ENCODE data around the gene RBM12.

The RBM12 gene

DNA sequence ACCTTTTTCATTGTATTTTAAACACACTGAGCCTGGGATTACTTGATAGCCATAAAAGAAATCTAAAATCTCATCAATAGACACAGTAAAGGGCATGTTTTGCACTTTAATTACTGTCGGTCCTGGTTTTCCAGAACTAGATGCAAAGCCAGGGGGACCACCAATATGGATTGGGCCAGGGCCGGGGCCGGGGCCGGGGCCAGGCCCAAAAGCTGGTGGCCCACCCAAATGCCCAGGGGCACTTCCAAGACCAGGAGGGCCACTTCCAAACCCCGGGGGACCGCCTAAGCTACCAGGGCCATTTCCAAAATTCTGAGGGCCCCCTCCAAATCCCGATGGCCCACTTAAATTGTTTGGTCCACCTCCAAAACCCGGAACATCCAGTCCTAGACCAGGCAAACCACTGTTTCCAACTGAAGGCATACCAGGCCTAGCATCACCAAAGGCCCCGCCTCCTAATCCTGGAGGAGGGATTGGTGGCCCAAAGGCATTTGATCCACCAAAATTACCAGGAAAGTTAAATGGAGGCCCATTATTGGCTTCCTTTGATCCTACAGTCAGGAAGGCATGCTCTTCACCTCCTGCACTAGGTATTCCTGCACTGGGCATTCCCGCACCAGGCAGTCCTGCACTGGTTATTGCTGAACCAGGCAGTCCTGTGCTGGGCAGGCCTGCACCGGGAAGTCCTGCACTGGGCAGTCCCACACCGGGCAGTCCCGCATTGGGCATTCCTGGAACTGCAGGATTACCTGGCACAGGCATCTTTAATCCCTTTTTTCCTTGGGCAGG, 11.9 kb downstream of the RBM12 start:
- DNase-seq = no peak

DNA sequence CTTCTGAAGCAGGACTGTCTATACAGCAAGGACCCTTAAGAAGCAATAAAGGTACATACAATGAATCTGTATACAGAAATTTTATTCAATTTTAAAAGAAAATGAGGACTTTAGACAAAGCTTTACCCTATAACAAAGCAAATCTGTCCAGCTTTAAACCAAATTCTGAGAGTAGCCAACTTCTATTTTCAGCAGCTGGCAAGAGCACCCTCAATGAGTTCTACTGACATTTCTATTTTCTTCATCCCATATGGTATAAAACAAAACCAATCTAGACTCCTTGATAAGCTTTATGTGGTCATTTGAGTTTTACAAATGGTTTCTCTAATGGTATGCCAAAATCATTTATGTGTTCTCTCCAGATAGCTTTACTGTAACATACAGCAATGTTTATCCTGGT, 12.7 kb downstream of the RBM12 start:
- no peak for DNase-seq

DNA sequence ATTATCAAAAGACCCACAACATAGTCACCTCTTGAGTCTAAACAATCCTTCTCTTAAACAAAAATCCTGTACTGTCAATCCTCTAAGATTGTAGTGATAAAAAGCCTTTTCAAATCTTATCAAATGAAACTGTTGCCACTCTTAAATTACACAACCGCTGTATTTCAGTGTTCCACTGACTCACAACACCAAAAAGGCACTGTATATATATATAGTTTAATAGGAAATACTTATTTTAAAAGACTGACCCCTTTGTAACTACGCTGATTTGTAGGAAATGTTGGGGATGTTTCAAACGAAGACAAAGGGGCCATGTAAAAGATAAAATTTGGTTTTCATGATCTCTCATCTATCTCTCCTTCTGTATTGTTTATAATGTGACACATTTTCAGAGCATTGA, 14.1 kb downstream of the RBM12 start:
- DNase-seq = no peak

- DNase-seq = no peak
Observed at GRCh38 chr20:35648836-35649235, 15.9 kb downstream of the RBM12 start.

- no peak for DNase-seq
Observed at GRCh38 chr20:35644806-35645205, 19.9 kb downstream of the RBM12 start.

DNA sequence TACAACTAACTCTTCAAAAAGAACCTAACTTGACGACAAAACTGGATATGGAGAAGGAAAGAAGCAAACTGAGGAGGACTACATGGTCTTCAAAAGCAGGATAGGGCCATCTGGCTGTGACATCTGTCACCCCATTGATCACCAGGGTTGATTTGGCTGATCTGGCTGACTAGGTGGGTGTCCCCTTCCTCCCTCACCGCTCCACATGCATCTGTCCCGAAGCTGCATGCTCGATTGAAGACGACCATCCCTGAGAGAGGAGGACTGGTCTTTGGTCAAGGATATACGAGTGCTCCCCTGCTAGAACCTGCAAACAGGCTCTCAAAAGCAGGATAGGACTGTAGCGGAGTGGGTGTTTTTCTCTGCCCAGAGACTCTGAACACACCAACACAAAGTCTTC, 21.7 kb downstream of the RBM12 start:
- no peak for DNase-seq

DNA sequence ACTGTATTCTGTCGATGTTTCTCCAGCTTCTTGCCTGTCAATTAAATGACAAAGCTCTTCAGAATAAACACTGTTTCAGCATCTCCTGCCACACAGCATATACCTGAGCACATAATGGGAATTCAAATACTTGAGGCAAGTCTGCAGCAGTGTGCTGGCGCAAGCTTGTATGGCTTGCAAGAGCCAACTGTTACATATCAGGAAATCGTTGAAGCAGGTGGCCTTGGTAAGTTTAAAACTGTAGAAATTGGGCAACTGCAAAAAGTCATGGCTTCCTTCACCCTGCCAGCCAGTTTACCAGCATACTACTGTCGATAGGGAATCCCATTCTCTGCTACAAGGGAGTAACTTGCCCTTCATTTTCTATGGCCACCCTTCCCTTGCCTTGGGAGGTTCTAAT, 23.0 kb downstream of the RBM12 start:
- no peak for DNase-seq

DNA sequence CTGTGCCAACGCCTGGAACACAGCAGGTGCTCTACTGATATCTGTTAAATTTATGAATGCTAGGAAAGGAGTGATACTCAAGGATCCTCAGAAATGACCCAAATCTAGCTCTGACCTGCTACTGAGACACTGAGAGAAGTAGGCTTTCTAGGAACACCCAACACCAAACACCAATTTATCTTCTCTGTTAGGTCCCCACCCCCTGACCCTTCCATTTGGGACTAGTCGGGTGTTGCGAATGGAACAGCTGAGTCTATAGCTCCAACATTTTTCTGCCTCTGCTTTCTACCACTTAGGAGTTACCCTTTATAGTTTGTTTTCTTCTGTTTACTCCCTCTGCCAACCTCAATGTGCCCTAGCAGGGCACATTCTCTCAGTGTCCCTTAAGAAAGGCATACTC, 24.0 kb downstream of the RBM12 start:
- DNase-seq = no peak

GRCh38 chr20:35638751-35639150, 25.9 kb downstream of the RBM12 start:
- no peak for DNase-seq

- peak; percentile 59 for DNase-seq
Observed at GRCh38 chr20:35637276-35637675, 27.4 kb downstream of the RBM12 start.

DNA sequence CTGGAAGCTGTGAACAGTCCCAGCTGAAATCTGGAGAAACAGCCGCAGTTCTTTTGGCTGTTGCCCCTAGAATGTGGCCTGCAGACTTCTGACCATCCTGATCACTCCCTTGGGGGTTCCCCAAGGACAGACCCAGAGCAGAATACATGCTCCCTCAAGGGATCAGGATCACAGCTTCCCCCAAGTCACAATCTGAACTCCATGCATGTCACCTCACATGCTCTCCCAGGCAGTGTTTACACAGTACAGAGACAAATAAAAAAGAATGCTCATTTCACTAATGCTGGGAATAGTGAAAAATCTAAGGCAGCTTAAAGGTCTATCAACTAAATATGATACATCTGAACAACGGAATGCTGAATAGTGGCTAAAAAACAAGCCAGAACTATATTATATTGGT, 28.6 kb downstream of the RBM12 start:
- DNase-seq = no peak

GRCh38 chr20:35635652-35636051, 29.0 kb downstream of the RBM12 start:
- DNase-seq = no peak

GRCh38 chr20:35632539-35633115, 32.1 kb downstream of the RBM12 start:
- no peak for DNase-seq

DNA sequence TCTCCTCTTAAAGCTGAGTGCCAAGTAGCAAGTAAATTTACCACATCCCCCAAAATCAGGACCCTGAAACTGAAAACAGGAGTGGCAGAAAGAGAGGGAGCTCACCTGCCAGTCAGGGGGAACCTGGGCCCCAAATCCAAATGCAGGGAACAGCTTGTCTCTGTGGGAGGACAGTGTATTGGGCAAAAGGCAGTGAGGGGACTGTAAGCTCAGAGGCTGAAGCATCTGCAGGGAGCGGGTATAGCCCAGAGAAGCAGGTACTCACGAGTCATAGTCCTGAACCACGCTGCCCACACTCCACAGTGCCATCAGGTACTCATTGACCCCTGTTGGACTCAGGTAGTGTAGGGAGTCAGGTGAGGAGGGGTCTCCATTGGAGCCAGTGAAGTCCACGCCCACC, 34.1 kb downstream of the RBM12 start:
- no peak for DNase-seq

GRCh38 chr20:35629427-35630145, 35.1 kb downstream of the RBM12 start:
- DNase-seq = no peak

DNA sequence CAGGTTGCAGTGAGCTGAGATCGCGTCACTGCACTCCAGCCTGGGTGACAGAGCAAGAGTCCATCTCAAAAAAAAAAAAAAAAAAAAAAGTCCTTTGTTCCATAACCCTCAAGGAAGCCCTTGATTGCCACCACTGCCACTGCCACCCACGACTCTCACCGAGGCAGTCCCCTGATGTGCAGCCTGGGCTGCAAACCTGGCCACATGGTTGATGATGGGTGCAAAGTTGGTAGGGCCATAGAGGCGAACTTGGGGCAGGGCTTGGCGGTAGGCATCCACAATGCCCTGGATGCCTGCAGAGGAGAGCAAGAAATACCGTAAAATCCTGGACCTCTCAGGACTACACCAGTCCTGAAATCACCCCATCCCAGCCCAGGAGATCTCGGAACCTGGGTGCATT, 37.6 kb downstream of the RBM12 start:
- no peak for DNase-seq

DNA sequence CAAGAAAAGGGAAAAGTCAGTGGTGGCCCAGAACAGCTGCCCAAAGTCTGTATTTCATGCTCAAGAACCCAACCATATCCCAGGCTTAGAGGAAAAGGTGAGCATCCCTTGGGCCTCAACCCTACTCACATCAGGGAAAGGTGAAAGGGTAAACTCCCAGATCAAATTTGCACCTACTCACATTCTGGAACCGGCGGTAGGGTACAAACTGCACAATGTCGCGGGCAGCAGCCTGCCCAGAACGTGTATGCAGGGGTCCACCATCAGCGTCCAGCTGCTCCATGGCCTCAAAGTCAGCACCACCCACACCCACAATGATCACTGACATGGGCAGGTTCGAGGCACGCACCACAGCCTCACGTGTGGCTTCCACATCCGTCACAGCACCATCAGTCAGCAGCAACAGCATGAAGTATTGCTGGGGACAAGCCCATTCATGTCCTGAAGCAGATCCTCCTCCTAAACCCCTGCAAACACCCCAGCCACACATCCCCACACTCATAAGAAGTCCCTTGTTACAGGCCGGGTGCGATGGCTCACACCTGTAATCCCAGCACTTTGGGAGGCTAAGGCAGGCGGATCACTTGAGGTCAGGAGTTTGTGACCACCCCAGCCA, 38.2 kb downstream of the RBM12 start:
- DNase-seq = no peak

GRCh38 chr20:35625584-35626385, 38.9 kb downstream of the RBM12 start:
- DNase-seq = no peak

DNA sequence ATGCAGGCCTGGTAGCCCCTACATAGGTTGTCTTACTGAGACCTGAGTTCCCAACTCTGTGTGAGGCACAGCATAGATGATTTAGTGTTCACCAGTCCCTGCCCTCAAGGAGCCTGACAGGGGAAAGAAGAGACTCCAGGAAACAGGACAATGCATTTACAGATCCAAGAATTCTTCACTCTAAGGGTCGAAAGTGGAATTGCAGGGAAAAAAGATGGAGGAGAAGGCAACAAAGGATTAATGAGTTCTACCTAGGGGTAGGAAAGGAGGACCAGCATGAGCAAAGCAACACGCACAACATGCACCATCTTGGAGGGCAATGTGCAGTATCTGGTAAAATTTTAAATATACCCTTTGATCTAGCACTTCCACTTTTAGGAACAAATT, 43.1 kb downstream of the RBM12 start:
- DNase-seq = no peak

DNA sequence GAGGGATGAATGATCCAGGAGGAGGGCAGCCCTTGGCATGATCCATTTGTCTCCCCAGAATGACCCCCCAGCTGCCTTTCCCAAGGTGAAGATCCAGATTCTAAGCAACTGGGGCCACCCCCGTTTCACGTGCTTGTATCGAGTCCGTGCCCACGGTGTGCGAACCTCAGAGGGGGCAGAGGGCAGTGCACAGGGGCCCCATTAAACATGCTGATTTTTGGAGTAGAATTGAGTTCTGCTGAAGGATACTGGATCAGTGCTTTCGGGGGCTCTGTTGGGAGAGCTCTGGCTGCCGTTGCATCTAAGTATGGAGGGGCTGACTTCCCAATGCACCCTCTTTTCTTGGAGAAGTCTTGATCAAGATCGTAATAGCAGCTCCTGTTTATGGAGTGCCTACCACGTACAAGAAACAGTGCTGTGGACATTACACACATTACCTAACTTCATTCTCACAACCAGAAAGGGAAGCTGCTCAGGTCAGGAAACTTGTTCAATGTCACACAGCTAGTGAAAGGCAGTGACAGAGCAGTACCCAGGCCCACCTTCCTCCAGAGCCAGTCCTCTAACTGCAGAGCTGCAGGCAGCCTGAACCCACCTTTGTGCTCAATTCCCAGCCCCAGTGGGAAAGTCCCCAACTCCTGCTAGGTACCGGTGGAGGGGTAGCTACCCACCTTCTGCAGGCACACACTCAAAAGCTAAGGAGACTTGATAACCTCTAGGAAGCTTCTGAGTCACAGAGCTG, 43.7 kb downstream of the RBM12 start:
- DNase-seq = no peak

DNA sequence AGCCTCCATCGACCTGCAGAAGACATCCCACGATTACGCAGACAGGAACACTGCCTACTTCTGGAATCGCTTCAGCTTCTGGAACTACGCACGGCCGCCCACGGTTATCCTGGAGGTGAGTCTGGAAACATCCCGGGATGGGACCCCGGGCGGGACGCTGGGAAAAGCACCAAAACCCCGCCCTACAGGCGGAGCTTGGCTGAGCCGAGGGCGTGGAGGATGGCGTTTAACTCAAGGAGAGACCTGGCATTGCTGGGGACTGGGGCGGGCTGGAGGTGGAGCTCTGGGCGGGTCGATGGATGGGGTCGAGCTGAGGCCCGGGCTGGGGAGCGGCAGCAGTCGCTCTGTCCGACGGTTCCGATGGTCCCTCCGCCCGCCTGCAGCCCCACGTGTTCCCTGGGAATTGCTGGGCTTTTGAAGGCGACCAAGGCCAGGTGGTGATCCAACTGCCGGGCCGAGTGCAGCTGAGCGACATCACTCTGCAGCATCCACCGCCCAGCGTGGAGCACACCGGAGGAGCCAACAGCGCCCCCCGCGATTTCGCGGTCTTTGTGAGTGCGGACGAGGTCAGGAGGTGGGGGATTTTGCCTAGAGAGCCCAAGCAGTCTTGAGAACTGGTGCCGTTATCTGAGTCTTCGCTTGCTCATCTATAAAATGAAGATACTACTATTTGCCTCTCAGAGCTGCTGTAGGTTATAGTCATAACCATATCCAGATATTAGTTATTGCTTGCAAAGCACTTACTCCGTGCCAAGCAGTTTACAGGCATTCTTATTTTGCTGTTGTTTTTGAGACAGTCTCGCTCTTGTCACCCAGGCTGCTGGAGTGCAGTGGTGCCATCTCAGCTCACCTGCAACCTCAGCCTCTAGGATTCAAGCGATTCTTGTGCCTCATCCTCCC, 45.3 kb downstream of the RBM12 start:
- DNase-seq = peak; percentile 87
